Mesothelial cell of epicardium (in vitro differentiated cells): ENCODE data around the gene NXNL2. TPM values are rescaled to one million over a fixed set of nuclear protein-coding genes. Genes with fewer than 3 reads are reported as not detected.
A peak's percentile ranks its signal among the peaks of the same experiment; 100 is the strongest.

Experiments used
- DNase-seq, 2 experiments: peaks; one replicate each; pipeline ENCODE4 v3.0.0; 2021; ENCODE audit warnings: low spot score in 2 of 2; ENCODE audit not compliant: unreplicated experiment in 2 of 2
- H3K27ac Mint-ChIP-seq: 2 replicates; pipeline ENCODE4 v1.8.0; 2021; ENCODE audit warnings: mixed read lengths
- H3K27me3 Mint-ChIP-seq: 2 replicates; pipeline ENCODE4 v1.8.0; 2021; ENCODE audit warnings: low read depth, mixed read lengths
- H3K36me3 Mint-ChIP-seq: 2 replicates; pipeline ENCODE4 v1.8.0; 2021; ENCODE audit warnings: mixed read lengths
- H3K4me1 Mint-ChIP-seq: 2 replicates; pipeline ENCODE4 v1.8.0; 2021; ENCODE audit warnings: mixed read lengths
- H3K4me3 Mint-ChIP-seq: 2 replicates; pipeline ENCODE4 v1.8.0; 2021; ENCODE audit warnings: mild to moderate bottlenecking, moderate library complexity, mixed read lengths
- H3K9me3 Mint-ChIP-seq: 2 replicates; pipeline ENCODE4 v1.8.0; 2021; ENCODE audit warnings: mixed read lengths
- CTCF ChIP-seq: fragments of 200-600 bp; sonication (generic); IDR thresholded peaks from one replicate; pipeline ENCODE4 v1.5.0; 2021; ENCODE audit warnings: antibody characterized with exemption; ENCODE audit not compliant: unreplicated experiment
- total RNA-seq: library from RNA; stranded (reverse); gene quantifications from 3 replicates; pipeline ENCODE4 v1.2.1, GENCODE V29; 2021

NXNL2 gene
- 2.0 to 2.6 TPM (median 2.2 TPM) in 3 replicates for total RNA-seq

GRCh38 chr9:88534456-88535225 is at the start of gene NXNL2:
Gene NXNL2, plus strand, starts transcription at chr9:88535178. Its CDS starts 257 bp downstream, at chr9:88535435.
- Mint-ChIP-seq H3K4me3 (peak within 1 kb of the TSS; percentile 78), H3K36me3 (no peaks in the 10 kb centered on the region), H3K27ac (peak within 1 kb of the TSS; percentile 96), H3K27me3 (no peaks in the 10 kb centered on the region), H3K9me3 (no peaks in the 10 kb centered on the region), H3K4me1 (peaks cover 45% of the 10 kb centered on the region)
- DNase-seq: peak; percentile 91 to 92
- no peak for TF ChIP-seq CTCF

GRCh38 chr9:88488166-88488565 is 46.8 kb upstream of the NXNL2 start:
- H3K4me3 Mint-ChIP-seq: no peak overlapping the region
- no peak for TF ChIP-seq CTCF
- no peaks in the 10 kb centered on the region for H3K9me3 Mint-ChIP-seq

GRCh38 chr9:88494983-88495721 is 39.8 kb upstream of the NXNL2 start:
- DNase-seq: no peak
- H3K9me3 Mint-ChIP-seq: no peaks in the 10 kb centered on the region
- H3K4me3 Mint-ChIP-seq: no peak overlapping the region
- H3K27me3 Mint-ChIP-seq: no peaks in the 10 kb centered on the region
- H3K36me3 Mint-ChIP-seq: no peaks in the 10 kb centered on the region
- H3K27ac Mint-ChIP-seq: no peak overlapping the region
- no peaks in the 10 kb centered on the region for H3K4me1 Mint-ChIP-seq
- no peak for TF ChIP-seq CTCF

More at GRCh38 chr9:88488166-88488565, 46.8 kb upstream of the NXNL2 start:
- H3K27me3 Mint-ChIP-seq: no peaks in the 10 kb centered on the region
- no peak for DNase-seq
- H3K4me1 Mint-ChIP-seq: peaks cover 4% of the 10 kb centered on the region
- H3K27ac Mint-ChIP-seq: peak overlapping the region; percentile 12
- peaks cover 24% of the 10 kb centered on the region for H3K36me3 Mint-ChIP-seq

- H3K4me1 Mint-ChIP-seq: peaks cover 3% of the 10 kb centered on the region
- no peak for TF ChIP-seq CTCF
- H3K27me3 Mint-ChIP-seq: no peaks in the 10 kb centered on the region
- H3K4me3 Mint-ChIP-seq: no peak overlapping the region
- no peaks in the 10 kb centered on the region for H3K9me3 Mint-ChIP-seq
- no peaks in the 10 kb centered on the region for H3K36me3 Mint-ChIP-seq
- no peak overlapping the region for H3K27ac Mint-ChIP-seq
- no peak for DNase-seq
Observed at GRCh38 chr9:88497224-88497623, 37.8 kb upstream of the NXNL2 start.

- Mint-ChIP-seq H3K9me3 (no peaks in the 10 kb centered on the region), H3K4me1 (peaks cover 16% of the 10 kb centered on the region), H3K27ac (no peak overlapping the region), H3K36me3 (no peaks in the 10 kb centered on the region), H3K27me3 (no peaks in the 10 kb centered on the region), H3K4me3 (no peak overlapping the region)
- no peak for DNase-seq
- TF ChIP-seq CTCF: no peak
Observed at GRCh38 chr9:88498880-88499279, 36.1 kb upstream of the NXNL2 start.
